COLO668 (cell line): Measurements from ENCODE around the gene ASS1.
A peak's percentile ranks its signal among the peaks of the same experiment; 100 is the strongest.
"Not testable (repeated sequence)": the region's sequence is repeated elsewhere in the genome, so short reads cannot be mapped to it uniquely, and the experiment has no call there.

Experiments
- DNase-seq: peaks from one replicate; lab custom pipeline; 2025; ENCODE audit not compliant: unreplicated experiment; lab: John Stamatoyannopoulos, UW

The ASS1 gene

GRCh38 chr9:130433168-130433946 lies 11.4 kb upstream of the ASS1 start:
- peak; percentile 44 for DNase-seq

- no peak for DNase-seq
Observed at GRCh38 chr9:130433947-130434262, 10.9 kb upstream of the ASS1 start.

- DNase-seq = not testable (repeated sequence)
Observed at GRCh38 chr9:130434656-130435055, 10.1 kb upstream of the ASS1 start.

GRCh38 chr9:130437011-130437789 lies 7.6 kb upstream of the ASS1 start:
- no peak for DNase-seq

GRCh38 chr9:130438382-130438981 lies 6.3 kb upstream of the ASS1 start:
- no peak for DNase-seq

GRCh38 chr9:130441031-130441430 lies 3.7 kb upstream of the ASS1 start:
- DNase-seq = no peak

GRCh38 chr9:130442746-130443455 lies 1.9 kb upstream of the ASS1 start:
- no peak for DNase-seq

- no peak for DNase-seq
Observed at GRCh38 chr9:130443456-130443801, 1.3 kb upstream of the ASS1 start.

GRCh38 chr9:130443840-130444492 lies 795 bp upstream of the ASS1 start:
- DNase-seq = no peak

- no peak for DNase-seq
Observed at GRCh38 chr9:130445268-130445983, 665 bp downstream of the ASS1 start.

GRCh38 chr9:130446101-130446861 lies 1.5 kb downstream of the ASS1 start:
- DNase-seq = no peak

GRCh38 chr9:130447193-130447816 lies 2.5 kb downstream of the ASS1 start:
- DNase-seq = peak; percentile 14

- DNase-seq = no peak
Observed at GRCh38 chr9:130448035-130448624, 3.4 kb downstream of the ASS1 start.

- DNase-seq = no peak
Observed at GRCh38 chr9:130448771-130449603, 4.2 kb downstream of the ASS1 start.

GRCh38 chr9:130450344-130451003 lies 5.7 kb downstream of the ASS1 start:
- DNase-seq = peak; percentile 82

GRCh38 chr9:130451004-130451390 lies 6.2 kb downstream of the ASS1 start:
- no peak for DNase-seq
